HEK293 (cell line): ENCODE measurements around the gene CADPS2.

Experiments
- CTCF ChIA-PET: fragments of 350-600 bp; formaldehyde crosslinking; extraction: SDS; loops from one replicate; lab custom pipeline; 2021; ENCODE audit warnings: antibody characterized with exemption; lab: Yijun Ruan, JAX
- POLR2A ChIA-PET: fragments of 300-600 bp; formaldehyde crosslinking; extraction: SDS; loops from one replicate; lab custom pipeline; 2020; ENCODE audit warnings: antibody characterized with exemption, inconsistent platforms; lab: Yijun Ruan, JAX
- H3K27ac ChIP-seq: fragments of 200-500 bp; sonication (Bioruptor generic); 2 replicates; pipeline ENCODE4 v1.5.1; 2014; ENCODE audit warnings: low read depth, low read length, control low read depth, inconsistent platforms; ENCODE audit errors: extremely low read depth
- H3K36me3 ChIP-seq, 2 experiments: fragments of 200-500 bp in 1 of 2; sonication (Bioruptor generic) in 1 of 2; 1 replicate in 1 of 2; 2 replicates in 1 of 2; pipeline ENCODE4 v1.5.1; 2014 to 2017; ENCODE audit warnings: inconsistent platforms in 2 of 2, low read length in 2 of 2; ENCODE audit not compliant: control insufficient read depth in 2 of 2, insufficient read depth in 1 of 2
- H3K4me1 ChIP-seq: fragments of 200-500 bp; sonication (Bioruptor generic); 2 replicates; pipeline ENCODE4 v1.5.1; 2014; ENCODE audit warnings: mild to moderate bottlenecking, low read length, inconsistent platforms; ENCODE audit not compliant: control insufficient read depth, insufficient read depth
- H3K4me3 ChIP-seq: 2 replicates; pipeline ENCODE4 v1.5.1; 2011; ENCODE audit warnings: low read depth, mild to moderate bottlenecking, control low read depth, low read length, moderate library complexity
- H3K9me3 ChIP-seq: fragments of 200-500 bp; sonication (Bioruptor generic); 2 replicates; pipeline ENCODE4 v1.5.1; 2014; ENCODE audit warnings: low read depth, low read length, inconsistent platforms; ENCODE audit not compliant: control insufficient read depth, insufficient read depth
- AEBP2 ChIP-seq: fragments of 450-650 bp; formaldehyde crosslinking; IDR thresholded peaks from 2 replicates; pipeline ENCODE4 v1.5.1; 2016; ENCODE audit warnings: missing biosample characterization, missing genetic modification characterization, borderline replicate concordance
- FEZF1 ChIP-seq: fragments of 450-650 bp; formaldehyde crosslinking; IDR thresholded peaks from 2 replicates; pipeline ENCODE4 v1.5.1; 2016; ENCODE audit warnings: missing biosample characterization, missing genetic modification characterization
- MZF1 ChIP-seq: fragments of 450-650 bp; formaldehyde crosslinking; IDR thresholded peaks from 2 replicates; pipeline ENCODE4 v1.5.1; 2017; ENCODE audit warnings: missing biosample characterization, missing genetic modification characterization, borderline replicate concordance
- OSR2 ChIP-seq: fragments of 450-650 bp; formaldehyde crosslinking; IDR thresholded peaks from 2 replicates; pipeline ENCODE4 v1.5.1; 2016; ENCODE audit warnings: missing biosample characterization, missing genetic modification characterization
- OVOL3 ChIP-seq: fragments of 450-650 bp; formaldehyde crosslinking; IDR thresholded peaks from 2 replicates; pipeline ENCODE4 v1.5.1; 2016; ENCODE audit warnings: missing biosample characterization, missing genetic modification characterization
- PATZ1 ChIP-seq: fragments of 450-650 bp; formaldehyde crosslinking; IDR thresholded peaks from 2 replicates; pipeline ENCODE4 v1.5.1; 2016; ENCODE audit warnings: missing biosample characterization, missing genetic modification characterization
- PRDM6 ChIP-seq: fragments of 450-650 bp; formaldehyde crosslinking; IDR thresholded peaks from 2 replicates; pipeline ENCODE4 v1.5.1; 2017; ENCODE audit warnings: missing biosample characterization, missing genetic modification characterization
- REST ChIP-seq: fragments of 450-650 bp; formaldehyde crosslinking; IDR thresholded peaks from 2 replicates; pipeline ENCODE4 v1.5.1; 2016; ENCODE audit warnings: missing biosample characterization, missing genetic modification characterization
- SCRT2 ChIP-seq: fragments of 450-650 bp; formaldehyde crosslinking; IDR thresholded peaks from 2 replicates; pipeline ENCODE4 v1.5.1; 2016; ENCODE audit warnings: missing biosample characterization, missing genetic modification characterization
- TCF7L2 ChIP-seq: IDR thresholded peaks from 2 replicates; pipeline ENCODE4 v1.6.1; 2011; ENCODE audit warnings: low read depth, mild to moderate bottlenecking, inconsistent platforms, low read length, moderate library complexity, borderline replicate concordance
- ZBTB1 ChIP-seq: fragments of 450-650 bp; formaldehyde crosslinking; IDR thresholded peaks from 2 replicates; pipeline ENCODE4 v1.5.1; 2016; ENCODE audit warnings: missing biosample characterization, missing genetic modification characterization
- ZBTB7A ChIP-seq: fragments of 450-650 bp; formaldehyde crosslinking; IDR thresholded peaks from 2 replicates; pipeline ENCODE4 v1.5.1; 2016; ENCODE audit warnings: low read depth, missing biosample characterization, missing genetic modification characterization
- ZIC2 ChIP-seq: fragments of 450-650 bp; formaldehyde crosslinking; IDR thresholded peaks from 2 replicates; pipeline ENCODE4 v1.5.1; 2016; ENCODE audit warnings: missing biosample characterization, missing genetic modification characterization
- ZNF133 ChIP-seq: fragments of 450-650 bp; formaldehyde crosslinking; IDR thresholded peaks from 2 replicates; pipeline ENCODE4 v1.5.1; 2016; ENCODE audit warnings: missing biosample characterization, missing genetic modification characterization
- ZNF140 ChIP-seq: fragments of 450-650 bp; formaldehyde crosslinking; IDR thresholded peaks from 2 replicates; pipeline ENCODE4 v1.5.1; 2016; ENCODE audit warnings: missing biosample characterization, missing genetic modification characterization
- ZNF341 ChIP-seq: fragments of 450-650 bp; formaldehyde crosslinking; IDR thresholded peaks from 2 replicates; pipeline ENCODE4; 2016; ENCODE audit warnings: low read depth, missing biosample characterization, missing genetic modification characterization
- ZNF449 ChIP-seq: fragments of 450-650 bp; formaldehyde crosslinking; IDR thresholded peaks from 2 replicates; pipeline ENCODE4 v1.5.1; 2017; ENCODE audit warnings: missing biosample characterization, mild to moderate bottlenecking, missing genetic modification characterization, moderate library complexity
- ZNF621 ChIP-seq: fragments of 450-650 bp; formaldehyde crosslinking; IDR thresholded peaks from 2 replicates; pipeline ENCODE4 v1.5.1; 2017; ENCODE audit warnings: missing biosample characterization, missing genetic modification characterization
- ZNF629 ChIP-seq: fragments of 450-650 bp; formaldehyde crosslinking; IDR thresholded peaks from 2 replicates; pipeline ENCODE4 v1.5.1; 2017; ENCODE audit warnings: missing biosample characterization, missing genetic modification characterization
- ZNF660 ChIP-seq: fragments of 450-650 bp; IDR thresholded peaks from 2 replicates; pipeline ENCODE4 v1.5.1; 2018; ENCODE audit warnings: missing biosample characterization, mild to moderate bottlenecking, missing genetic modification characterization
- ZNF670 ChIP-seq: fragments of 450-650 bp; formaldehyde crosslinking; IDR thresholded peaks from 2 replicates; pipeline ENCODE4 v1.5.1; 2016; ENCODE audit warnings: missing biosample characterization, missing genetic modification characterization, low read depth
- ZNF792 ChIP-seq: fragments of 450-650 bp; formaldehyde crosslinking; IDR thresholded peaks from 2 replicates; pipeline ENCODE4 v1.5.1; 2016; ENCODE audit warnings: missing biosample characterization, missing genetic modification characterization

The CADPS2 gene

GRCh38 chr7:122889116-122889515 lies 2.9 kb upstream of the CADPS2 start:
- H3K4me1 ChIP-seq, result peaks cover 8% of the 10 kb centered on the region; the same call in 1 of the 2 replicates
- TF ChIP-seq ZBTB1 (no peak), ZNF621 (tag by site-specific recombination) (no peak), ZIC2 (tag by site-specific recombination) (no peak), AEBP2 (tag by site-specific recombination) (no peak), OVOL3 (tag by site-specific recombination) (no peak), ZNF660 (tag by site-specific recombination) (no peak), ZNF140 (tag by site-specific recombination) (no peak), ZBTB7A (no peak), ZNF449 (tag by site-specific recombination) (no peak)
- ChIA-PET CTCF (interaction anchor here (0.8 kb wide), 1 partner anchor 265 kb away, joined by 3 read pairs; no protein-coding TSS in a partner anchor), POLR2A (no interaction called here)
- H3K36me3 ChIP-seq, result no peaks in the 10 kb centered on the region
- no peaks in the 10 kb centered on the region for H3K9me3 ChIP-seq
- H3K4me3 ChIP-seq, result no peak overlapping the region
- no peak overlapping the region for H3K27ac ChIP-seq

- ChIA-PET POLR2A (no interaction called here), CTCF (interaction anchor here (0.7 kb wide), 2 partner anchors 265 to 480 kb away, joined by 3 read pairs; no protein-coding TSS in a partner anchor)
- peaks cover 12% of the 10 kb centered on the region for H3K4me1 ChIP-seq
- no peaks in the 10 kb centered on the region for H3K9me3 ChIP-seq
- no peaks in the 10 kb centered on the region for H3K36me3 ChIP-seq
- H3K27ac ChIP-seq, result no peak overlapping the region
- no peak overlapping the region for H3K4me3 ChIP-seq
- peak; percentile 56; the same call in 1 of the 2 replicates for TF ChIP-seq PRDM6
- TF ChIP-seq OSR2 (tag by site-specific recombination), result 0 out of 2 replicates have a peak, but pooled peaks have one; percentile 12
- 0 out of 2 replicates have a peak, but pooled peaks have one; percentile 53 for TF ChIP-seq TCF7L2
- no peak for TF ChIP-seq ZNF629
- 0 out of 2 replicates have a peak, but pooled peaks have one; percentile 18 for TF ChIP-seq FEZF1 (tag by site-specific recombination)
- TF ChIP-seq, all 188 proteins: peak for 4
Observed at GRCh38 chr7:122887848-122888247, 1.6 kb upstream of the CADPS2 start.

- Histone ChIP-seq H3K36me3 (no peaks in the 10 kb centered on the region), H3K9me3 (no peaks in the 10 kb centered on the region), H3K4me3 (no peak overlapping the region), H3K27ac (peak overlapping the region; percentile 95; the same call in 1 of the 2 replicates), H3K4me1 (peaks cover 18% of the 10 kb centered on the region)
- ChIA-PET POLR2A (no interaction called here), CTCF (interaction anchor here (0.5 to 0.7 kb wide), 4 partner anchors 168 to 652 kb away, joined by 3 to 5 read pairs (median 3); no protein-coding TSS in a partner anchor)
- no peak for TF ChIP-seq ZNF341
- TF ChIP-seq SCRT2 (tag by site-specific recombination), result no peak
- TF ChIP-seq REST (tag by site-specific recombination), result no peak; the same call in 1 of the 2 replicates
- peak; percentile 97 for TF ChIP-seq MZF1
- no peak for TF ChIP-seq ZNF792 (tag by site-specific recombination)
- TF ChIP-seq PATZ1, result no peak
- TF ChIP-seq ZNF670 (tag by site-specific recombination), result no peak
- no peak for TF ChIP-seq ZNF133 (tag by site-specific recombination)
Observed at GRCh38 chr7:122887198-122887597, 938 bp upstream of the CADPS2 start.
